ENCODE results near the gene HLA-E. TPM values are rescaled to one million over a fixed set of nuclear protein-coding genes. Genes with fewer than 3 reads are reported as not detected.

HLA-E gene
- total RNA-seq, 4 donors from 2014 or later: 496 to 771 (median 601) TPM

GRCh38 chr6:30542915-30543314 is 53.6 kb downstream of the HLA-E start:
- Histone ChIP-seq H3K9me3 (no peaks in the 10 kb centered on the region), H3K36me3 (peaks cover 27% of the 10 kb centered on the region), H3K27me3 (no peaks in the 10 kb centered on the region), H3K4me1 (peaks cover 8% of the 10 kb centered on the region), H3K27ac (no peak overlapping the region), H3K4me3 (no peak overlapping the region)
- no peak for DNase-seq (ENCODE audit: low spot score in 2 of 2)
- WGBS: 79% methylated on average over 1 of the region's 1 CpG
- TF ChIP-seq POLR2AphosphoS5 (IDR thresholded peaks at IDR 0.05) (no peak), CTCF (IDR thresholded peaks at IDR 0.05) (no peak), POLR2A (IDR thresholded peaks at IDR 0.05) (no peak), EP300 (IDR thresholded peaks at IDR 0.05) (no peak)

Other genes starting within 250 kb of the HLA-E start
- gene TRIM39, start 162.6 kb upstream of the HLA-E start, total RNA-seq: 10 to 100 TPM in 2 of 4 donors, 1 to 10 TPM in 2; 6.6 to 17.8 (median 9.2) TPM
- 100 to 1,000 TPM in 1 of 4 donors, 10 to 100 TPM in 3; 71.4 to 106 (median 91.1) TPM for gene RPP21, start 144.4 kb upstream of the HLA-E start, total RNA-seq
- 10 to 100 TPM; 33.9 to 58.9 (median 38.9) TPM for gene GNL1, start 67.0 kb downstream of the HLA-E start, total RNA-seq
- gene PRR3, start 67.8 kb downstream of the HLA-E start, total RNA-seq: 10 to 100 TPM in 1 of 4 donors, 1 to 10 TPM in 3; 5.5 to 10.6 (median 9.0) TPM
- gene ABCF1, start 81.9 kb downstream of the HLA-E start, total RNA-seq: 10 to 100 TPM; 41.7 to 46.4 (median 45.0) TPM
- 10 to 100 TPM; 27.2 to 68.2 (median 46.7) TPM for gene PPP1R10, start 127.7 kb downstream of the HLA-E start, total RNA-seq
- 10 to 100 TPM; 48.1 to 85.7 (median 62.4) TPM for gene MRPS18B, start 128.3 kb downstream of the HLA-E start, total RNA-seq
- 10 to 100 TPM in 1 of 4 donors, 1 to 10 TPM in 3; 4.7 to 24.0 (median 7.9) TPM for gene ATAT1, start 137.4 kb downstream of the HLA-E start, total RNA-seq
- gene C6orf136, start 157.6 kb downstream of the HLA-E start, total RNA-seq: 10 to 100 TPM in 3 of 4 donors, 1 to 10 TPM in 1; 10.0 to 31.3 (median 15.5) TPM
- 10 to 100 TPM; 24.3 to 48.5 (median 33.7) TPM for gene DHX16, start 183.5 kb downstream of the HLA-E start, total RNA-seq
- gene PPP1R18, start 197.1 kb downstream of the HLA-E start, total RNA-seq: 10 to 100 TPM; 25.2 to 31.0 (median 29.2) TPM
- gene NRM, start 201.5 kb downstream of the HLA-E start, total RNA-seq: 1 to 10 TPM; 2.3 to 9.0 (median 6.8) TPM
- 10 to 100 TPM; 10.4 to 27.0 (median 16.3) TPM for gene MDC1, start 227.8 kb downstream of the HLA-E start, total RNA-seq
- 100 to 1,000 TPM; 166 to 348 (median 244) TPM for gene TUBB, start 230.8 kb downstream of the HLA-E start, total RNA-seq

Data from suprapubic skin (tissue), 4 donors.